Upper lobe of left lung (tissue), 6 donors: ENCODE measurements around the gene MEGF6. TPM values are rescaled to one million over a fixed set of nuclear protein-coding genes. Genes with fewer than 3 reads are reported as not detected.
A peak's percentile ranks its signal among the peaks of the same experiment; 100 is the strongest.

Experiments used
- ATAC-seq, 2 donors: fragments of 200-7000 bp; cut with Tn5 transposase; one replicate each; pipeline ENCODE4 v1.9.1; 2022; ENCODE audit warnings: mild to moderate bottlenecking in 2 of 2, moderate library complexity in 2 of 2; ENCODE audit not compliant: low FRiP score in 2 of 2
- DNase-seq, 2 donors: peaks; one replicate each; pipeline ENCODE4 v3.0.0-alpha.2; 2019 to 2020
- H3K27ac ChIP-seq, 4 donors: fragments of 200-600 bp; sonication (generic); one replicate each; pipeline ENCODE4 v1.5.1; 2016 to 2019
- H3K27me3 ChIP-seq, 4 donors: fragments of 200-600 bp; sonication (generic); one replicate each; pipeline ENCODE4 v1.5.1; 2017 to 2019
- H3K36me3 ChIP-seq, 4 donors: fragments of 200-600 bp; sonication (generic); one replicate each; pipeline ENCODE4 v1.5.1; 2016 to 2019
- H3K4me1 ChIP-seq, 4 donors: fragments of 200-600 bp; sonication (generic); one replicate each; pipeline ENCODE4 v1.5.1; 2018 to 2019
- H3K4me3 ChIP-seq, 4 donors: fragments of 200-600 bp; sonication (generic); one replicate each; pipeline ENCODE4 v1.5.1; 2017 to 2019; ENCODE audit warnings: mild to moderate bottlenecking in 2 of 4, moderate library complexity in 1 of 4
- H3K9me3 ChIP-seq, 4 donors: fragments of 200-600 bp; sonication (generic); one replicate each; pipeline ENCODE4 v1.5.1; 2018 to 2019
- EP300 ChIP-seq, 4 donors: sonication (generic); formaldehyde crosslinking; IDR thresholded peaks; one replicate each; pipeline ENCODE4 v1.5.1; 2017; ENCODE audit warnings: antibody characterized with exemption in 4 of 4, control low read depth in 2 of 4
- POLR2A ChIP-seq, 4 donors: fragments of 450-650 bp; IDR thresholded peaks; one replicate each; pipeline ENCODE4 v1.5.1; 2016 to 2017; ENCODE audit warnings: antibody characterized with exemption in 4 of 4, mild to moderate bottlenecking in 2 of 4
- POLR2AphosphoS5 ChIP-seq, 2 donors: sonication (generic); formaldehyde crosslinking; IDR thresholded peaks; one replicate each; pipeline ENCODE4 v1.5.1; 2017; ENCODE audit warnings: antibody characterized with exemption in 2 of 2
- WGBS, 2 donors: methylation state at CpG; one replicate each; pipeline ENCODE4 v1.1.5; 2017 to 2018; 5-methylcytosine and 5-hydroxymethylcytosine counted together
- total RNA-seq, 6 donors: library from RNA; depleted of rRNA in 4 of 6; stranded (reverse); fragments of >200 nt in 4 of 6; gene quantifications; one replicate each; pipeline versions ENCODE4 v1.1.0 to v1.2.1, GENCODE V29; 2016 to 2021
- TF ChIP-seq, protein P1 (sequence below), 6 experiments: fragments of 450-650 bp in 4 of 6; fragments of 200-600 bp in 2 of 6; sonication (generic) in 2 of 6; IDR thresholded peaks; one replicate each; pipeline ENCODE4 v1.5.1; 2016 to 2019; ENCODE audit warnings: antibody characterized with exemption in 6 of 6
- donor health status: DM: no; HTN: no; CAD: no; lungs with moderate emphysema.
- donor health status: DM: no; HTN: yes; CAD: no; lungs with severe emphysema.

Gene MEGF6
- total RNA-seq, 6 donors from 2014 or later: 23.8 to 128 (median 83.5) TPM

DNA sequence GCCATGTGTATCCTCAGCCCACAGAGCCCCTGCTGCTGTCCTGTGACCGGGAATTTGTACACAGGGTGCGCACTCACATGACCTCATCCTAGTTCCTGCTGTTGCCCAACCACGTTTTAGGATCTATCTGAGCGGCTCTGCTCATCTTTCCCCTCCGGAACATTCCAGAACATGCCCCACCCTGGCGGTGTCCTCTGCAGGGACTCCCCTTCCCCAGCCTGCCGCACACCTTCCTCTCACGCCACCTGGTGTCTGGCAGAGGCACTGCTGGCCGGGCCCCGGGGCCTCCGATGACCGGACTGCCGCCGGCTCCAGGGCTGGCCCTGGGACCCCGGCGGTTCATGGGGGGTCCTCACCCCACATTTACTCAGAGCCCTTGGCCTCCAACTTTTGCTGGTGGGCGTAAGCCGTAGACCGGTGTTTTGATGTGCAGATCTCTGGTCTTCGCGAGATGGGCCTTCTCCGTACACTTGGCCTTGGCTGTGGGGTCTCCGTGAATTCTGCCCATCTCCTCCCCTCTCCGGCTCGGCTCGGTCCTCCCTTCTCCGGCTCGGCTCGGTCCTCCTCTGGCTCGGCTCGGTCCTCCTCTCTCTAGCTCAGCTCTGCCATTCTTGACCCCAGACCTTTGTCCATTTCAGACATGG is 127.4 kb downstream of the MEGF6 start:
- WGBS, 2 donors: 47 to 69% methylated on average over 27 to 31 of the region's 31 CpGs
- ATAC-seq (peak; percentile 25 to 47), DNase-seq (peak; percentile 43 to 90)
- no peaks in the 10 kb centered on the region for H3K9me3 ChIP-seq
- no peaks in the 10 kb centered on the region for H3K27me3 ChIP-seq
- no peak overlapping the region for H3K27ac ChIP-seq
- H3K4me1 ChIP-seq: peaks cover 0 to 5% (median 2%) of the 10 kb centered on the region in 4 donors
- TF ChIP-seq, protein P1, sequence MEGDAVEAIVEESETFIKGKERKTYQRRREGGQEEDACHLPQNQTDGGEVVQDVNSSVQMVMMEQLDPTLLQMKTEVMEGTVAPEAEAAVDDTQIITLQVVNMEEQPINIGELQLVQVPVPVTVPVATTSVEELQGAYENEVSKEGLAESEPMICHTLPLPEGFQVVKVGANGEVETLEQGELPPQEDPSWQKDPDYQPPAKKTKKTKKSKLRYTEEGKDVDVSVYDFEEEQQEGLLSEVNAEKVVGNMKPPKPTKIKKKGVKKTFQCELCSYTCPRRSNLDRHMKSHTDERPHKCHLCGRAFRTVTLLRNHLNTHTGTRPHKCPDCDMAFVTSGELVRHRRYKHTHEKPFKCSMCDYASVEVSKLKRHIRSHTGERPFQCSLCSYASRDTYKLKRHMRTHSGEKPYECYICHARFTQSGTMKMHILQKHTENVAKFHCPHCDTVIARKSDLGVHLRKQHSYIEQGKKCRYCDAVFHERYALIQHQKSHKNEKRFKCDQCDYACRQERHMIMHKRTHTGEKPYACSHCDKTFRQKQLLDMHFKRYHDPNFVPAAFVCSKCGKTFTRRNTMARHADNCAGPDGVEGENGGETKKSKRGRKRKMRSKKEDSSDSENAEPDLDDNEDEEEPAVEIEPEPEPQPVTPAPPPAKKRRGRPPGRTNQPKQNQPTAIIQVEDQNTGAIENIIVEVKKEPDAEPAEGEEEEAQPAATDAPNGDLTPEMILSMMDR (IDR thresholded peaks at IDR 0.05): peak; percentile 74 to 90 (median 86)
- TF ChIP-seq POLR2A (IDR thresholded peaks at IDR 0.05) (no peak), POLR2AphosphoS5 (IDR thresholded peaks at IDR 0.05) (no peak), EP300 (IDR thresholded peaks at IDR 0.05) (no peak)
- no peak overlapping the region for H3K4me3 ChIP-seq
- H3K36me3 ChIP-seq: no peaks in the 10 kb centered on the region

GRCh38 chr1:3483380-3483779 is 127.9 kb downstream of the MEGF6 start:
- TF ChIP-seq EP300 (IDR thresholded peaks at IDR 0.05) (no peak), POLR2A (IDR thresholded peaks at IDR 0.05) (no peak), POLR2AphosphoS5 (IDR thresholded peaks at IDR 0.05) (no peak)
- TF ChIP-seq, protein P1 (IDR thresholded peaks at IDR 0.05): no peak
- DNase-seq: peak in 1 of 2 donors; percentile 72
- ATAC-seq: no peak
- Histone ChIP-seq H3K4me1 (peaks cover 0 to 5% (median 2%) of the 10 kb centered on the region in 4 donors), H3K36me3 (no peaks in the 10 kb centered on the region), H3K9me3 (no peaks in the 10 kb centered on the region), H3K27me3 (no peaks in the 10 kb centered on the region), H3K4me3 (no peak overlapping the region), H3K27ac (no peak overlapping the region)
- WGBS, 2 donors: 96% methylated on average over 3 of the region's 14 CpGs; no CpG with 5 or more reads in 1 of the 2 donors

DNA sequence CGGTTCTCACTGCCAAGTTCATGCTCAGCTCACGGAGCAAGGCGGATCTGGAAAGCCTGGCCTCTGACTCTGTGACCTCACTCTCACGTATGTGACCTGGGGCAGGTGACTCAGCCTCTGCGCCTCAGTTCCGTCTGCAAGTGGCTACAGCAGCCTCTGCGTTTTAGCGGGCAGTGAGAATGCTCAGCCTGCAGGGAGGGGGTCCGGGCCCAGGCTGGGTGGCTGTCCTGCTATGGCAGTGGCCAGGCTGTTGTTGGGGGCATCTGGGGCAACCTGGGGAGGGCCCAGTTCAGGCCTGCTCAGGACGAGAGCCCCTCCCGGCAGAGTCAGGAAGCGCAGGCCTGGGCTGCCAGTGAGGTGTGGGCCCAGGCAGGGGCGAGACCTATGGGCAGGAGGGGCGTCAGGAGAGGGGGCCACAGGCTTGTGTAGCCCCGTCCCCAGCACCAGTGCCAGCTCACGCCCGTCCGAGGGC is 128.9 kb downstream of the MEGF6 start:
- TF ChIP-seq POLR2AphosphoS5 (IDR thresholded peaks at IDR 0.05): no peak
- TF ChIP-seq, protein P1 (IDR thresholded peaks at IDR 0.05): peak in 4 of 6 experiments; percentile 12 to 34 (median 22)
- H3K4me3 ChIP-seq: no peak overlapping the region
- peaks cover 0 to 5% (median 2%) of the 10 kb centered on the region in 4 donors for H3K4me1 ChIP-seq
- H3K9me3 ChIP-seq: no peaks in the 10 kb centered on the region
- no peak overlapping the region for H3K27ac ChIP-seq
- DNase-seq: peak in 1 of 2 donors; percentile 79
- H3K27me3 ChIP-seq: no peaks in the 10 kb centered on the region
- H3K36me3 ChIP-seq: no peaks in the 10 kb centered on the region
- WGBS, 2 donors: 47% methylated on average over 14 of the region's 18 CpGs; no CpG with 5 or more reads in 1 of the 2 donors
- peak; percentile 8 to 11 for ATAC-seq

GRCh38 chr1:3481836-3482375 is 129.4 kb downstream of the MEGF6 start:
- Histone ChIP-seq H3K4me3 (no peak overlapping the region), H3K27me3 (no peaks in the 10 kb centered on the region), H3K9me3 (no peaks in the 10 kb centered on the region), H3K4me1 (peaks cover 0 to 5% (median 2%) of the 10 kb centered on the region in 4 donors), H3K36me3 (no peaks in the 10 kb centered on the region), H3K27ac (no peak overlapping the region)
- ATAC-seq (peak in 1 of 2 donors; percentile 0), DNase-seq (peak in 1 of 2 donors; percentile 82)
- TF ChIP-seq, protein P1 (IDR thresholded peaks at IDR 0.05): no peak
- TF ChIP-seq POLR2AphosphoS5 (IDR thresholded peaks at IDR 0.05): no peak
- TF ChIP-seq EP300 (IDR thresholded peaks at IDR 0.05): no peak
- no peak for TF ChIP-seq POLR2A (IDR thresholded peaks at IDR 0.05)
- 57% methylated on average over 3 to 11 of the region's 20 CpGs for WGBS, 2 donors
